CD14-positive monocyte (primary cell): Measurements from ENCODE around the gene PROM2. TPM values are rescaled to one million over a fixed set of nuclear protein-coding genes. Genes with fewer than 3 reads are reported as not detected.
"Not testable (repeated sequence)": the region's sequence is repeated elsewhere in the genome, so short reads cannot be mapped to it uniquely, and the experiment has no call there.

Experiments used
- DNase-seq, 3 donors: peaks; one replicate each; pipeline ENCODE4 v3.0.0-alpha.2; 2011 to 2022
- H2AFZ ChIP-seq: 2 replicates; pipeline ENCODE4 v1.6.0; 2012; ENCODE audit warnings: mild to moderate bottlenecking, low read depth, low read length, inconsistent platforms; ENCODE audit not compliant: insufficient read depth, poor library complexity, severe bottlenecking
- H3K27ac ChIP-seq, 2 donors: 1 replicate in 1 of 2; 2 replicates in 1 of 2; pipeline ENCODE4 v1.5.1; 2012 to 2013; ENCODE audit warnings: low read length in 2 of 2, control low read depth in 1 of 2, inconsistent platforms in 1 of 2, low read depth in 1 of 2, mild to moderate bottlenecking in 1 of 2
- H3K27me3 ChIP-seq, 2 donors: one replicate each; pipeline versions ENCODE4 v1.6.0 to v1.6.1; 2011 to 2013; ENCODE audit warnings: low read length in 2 of 2; ENCODE audit not compliant: control insufficient read depth in 2 of 2, insufficient read depth in 2 of 2
- H3K36me3 ChIP-seq, 2 donors: replicated peaks in 1 of 2; 1 replicate in 1 of 2; 2 replicates in 1 of 2; pipeline versions ENCODE4 v1.5.1 to v1.6.1; 2012 to 2013; ENCODE audit warnings: low read length in 2 of 2, control low read depth in 1 of 2, inconsistent platforms in 1 of 2, mild to moderate bottlenecking in 1 of 2; ENCODE audit not compliant: insufficient read depth in 2 of 2, control insufficient read depth in 1 of 2
- H3K4me1 ChIP-seq, 2 donors: 1 replicate in 1 of 2; 2 replicates in 1 of 2; pipeline versions ENCODE4 v1.5.1 to v1.6.1; 2012 to 2013; ENCODE audit warnings: low read length in 2 of 2, control low read depth in 1 of 2, inconsistent platforms in 1 of 2, mild to moderate bottlenecking in 1 of 2, moderate library complexity in 1 of 2; ENCODE audit not compliant: insufficient read depth in 2 of 2, control insufficient read depth in 1 of 2
- H3K4me2 ChIP-seq: replicated peaks from 2 replicates; pipeline ENCODE3; 2012; ENCODE audit warnings: low read length, moderate library complexity, mild to moderate bottlenecking; ENCODE audit not compliant: poor library complexity, severe bottlenecking; ENCODE audit errors: extremely low read depth
- H3K4me3 ChIP-seq, 3 experiments: fragments of 200-600 bp in 1 of 3; sonication (generic) in 1 of 3; replicated peaks in 1 of 3; 1 replicate in 2 of 3; 2 replicates in 1 of 3; pipeline ENCODE4 v1.5.1; 2011 to 2013; ENCODE audit warnings: low read length in 3 of 3, mild to moderate bottlenecking in 3 of 3, control low read depth in 2 of 3, low read depth in 2 of 3, inconsistent platforms in 1 of 3, moderate library complexity in 1 of 3
- H3K79me2 ChIP-seq: 2 replicates; pipeline ENCODE4 v1.6.0; 2012; ENCODE audit warnings: mild to moderate bottlenecking, control low read depth, inconsistent platforms, low read length, moderate library complexity; ENCODE audit not compliant: insufficient read depth
- H3K9ac ChIP-seq: 2 replicates; pipeline ENCODE4 v1.6.0; 2017; ENCODE audit warnings: low read length, mild to moderate bottlenecking; ENCODE audit not compliant: insufficient read depth, poor library complexity, severe bottlenecking
- H3K9me3 ChIP-seq, 2 donors: replicated peaks in 1 of 2; 1 replicate in 1 of 2; 2 replicates in 1 of 2; pipeline versions ENCODE4 v1.5.1 to v1.6.1; 2012 to 2013; ENCODE audit warnings: low read length in 2 of 2, control low read depth in 1 of 2; ENCODE audit not compliant: control insufficient read depth in 1 of 2, insufficient read depth in 1 of 2
- H4K20me1 ChIP-seq: 2 replicates; pipeline ENCODE4 v1.6.0; 2012; ENCODE audit warnings: mild to moderate bottlenecking, low read length, control low read depth, moderate library complexity; ENCODE audit not compliant: insufficient read depth
- H3K27ac Mint-ChIP-seq, 7 donors: one replicate each; pipeline ENCODE4 v1.8.0; 2020; ENCODE audit warnings: mild to moderate bottlenecking in 7 of 7, mixed read lengths in 7 of 7, moderate library complexity in 6 of 7, inconsistent platforms in 2 of 7
- H3K27me3 Mint-ChIP-seq, 3 donors: one replicate each; pipeline ENCODE4 v1.8.0; 2021 to 2022; ENCODE audit warnings: low read depth in 3 of 3, mild to moderate bottlenecking in 3 of 3, mixed read lengths in 3 of 3, moderate library complexity in 3 of 3, inconsistent platforms in 1 of 3
- H3K36me3 Mint-ChIP-seq, 2 donors: one replicate each; pipeline ENCODE4 v1.8.0; 2020; ENCODE audit warnings: mixed read lengths in 2 of 2, inconsistent platforms in 1 of 2, mild to moderate bottlenecking in 1 of 2
- H3K4me1 Mint-ChIP-seq: one replicate; pipeline ENCODE4 v1.8.0; 2020; ENCODE audit warnings: mild to moderate bottlenecking, mixed read lengths
- H3K4me3 Mint-ChIP-seq, 2 donors: one replicate each; pipeline ENCODE4 v1.8.0; 2020; ENCODE audit warnings: mild to moderate bottlenecking in 2 of 2, mixed read lengths in 2 of 2, moderate library complexity in 1 of 2
- H3K9me3 Mint-ChIP-seq, 7 donors: one replicate each; pipeline ENCODE4 v1.8.0; 2020 to 2022; ENCODE audit warnings: mixed read lengths in 7 of 7, mild to moderate bottlenecking in 6 of 7, moderate library complexity in 6 of 7, inconsistent platforms in 2 of 7
- CTCF ChIP-seq: fragments of 200-600 bp; IDR thresholded peaks from one replicate; pipeline ENCODE4 v1.8.0; 2022; ENCODE audit warnings: antibody characterized with exemption, mild to moderate bottlenecking
- WGBS: methylation state at CpG from one replicate; pipeline ENCODE4 v1.1.5; 2013; ENCODE audit warnings: missing lambda C conversion rate; ENCODE audit not compliant: insufficient coverage; 5-methylcytosine and 5-hydroxymethylcytosine counted together
- intact Hi-C, 2 donors: fragments of 100-400 bp; cut with micrococcal nuclease; formaldehyde crosslinking; loops; one replicate each; pipeline versions ENCODE4 v1.15.0 to v1.15.1; 2023
- polyA plus RNA-seq, 3 donors: library from polyadenylated mRNA; depleted of rRNA in 1 of 3; unstranded in 2 of 3; stranded (reverse) in 1 of 3; fragments of 300-500 nt in 2 of 3; fragments of >200 nt in 1 of 3; fragmentation: Illumina TruSeq in 2 of 3; gene quantifications; 1 replicate in 2 of 3; 2 replicates in 1 of 3; pipeline ENCODE4 v1.2.3, GENCODE V29; 2012 to 2021

Gene PROM2
- polyA plus RNA-seq, 3 donors: 0.41 TPM; not detected in 2

DNA sequence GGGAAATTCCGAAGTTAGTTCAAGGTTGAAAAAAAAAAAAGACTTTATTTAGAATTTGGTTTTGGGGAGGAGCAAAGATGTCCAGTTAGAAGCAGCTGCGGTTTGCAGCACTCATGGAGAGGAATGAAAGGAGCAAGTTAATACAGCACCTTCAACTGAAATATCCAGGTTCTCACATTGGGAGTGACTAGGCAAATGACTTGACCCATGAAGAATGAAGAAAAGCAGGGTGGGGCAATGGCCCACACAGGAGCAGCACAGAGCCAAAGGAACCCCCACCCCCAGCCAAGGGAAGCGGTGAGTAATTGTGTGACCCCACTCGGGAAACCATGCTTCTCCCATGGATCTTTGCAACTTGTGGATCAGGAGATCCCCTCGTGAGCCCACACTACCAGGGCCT lies 34.2 kb upstream of the PROM2 start:
- WGBS: 91% methylated on average over 3 of the region's 5 CpGs
- Histone ChIP-seq H3K9me3 (peaks cover 15 to 22% of the 10 kb centered on the region in 2 donors), H3K9ac (no peak overlapping the region), H3K4me1 (no peaks in the 10 kb centered on the region), H3K27me3 (no peaks in the 10 kb centered on the region), H3K4me2 (no peak overlapping the region), H3K79me2 (no peaks in the 10 kb centered on the region), H2AFZ (no peak overlapping the region), H3K4me3 (no peak overlapping the region), H3K27ac (no peak overlapping the region), H4K20me1 (no peaks in the 10 kb centered on the region), H3K36me3 (no peaks in the 10 kb centered on the region)
- Mint-ChIP-seq H3K27ac (no peak overlapping the region), H3K9me3 (peaks cover 24 to 60% (median 46%) of the 10 kb centered on the region in 7 donors), H3K36me3 (no peaks in the 10 kb centered on the region), H3K27me3 (peaks cover 0 to 2% (median 0%) of the 10 kb centered on the region in 3 donors), H3K4me1 (no peaks in the 10 kb centered on the region), H3K4me3 (no peak overlapping the region)
- no peak for DNase-seq
- TF ChIP-seq CTCF: no peak
- intact Hi-C loops: no loop called here

- Histone ChIP-seq H4K20me1 (no peaks in the 10 kb centered on the region), H3K36me3 (no peaks in the 10 kb centered on the region), H3K9ac (no peak overlapping the region), H3K4me3 (no peak overlapping the region), H3K27me3 (no peaks in the 10 kb centered on the region), H2AFZ (no peak overlapping the region), H3K9me3 (peaks cover 15 to 22% of the 10 kb centered on the region in 2 donors), H3K27ac (no peak overlapping the region), H3K4me1 (no peaks in the 10 kb centered on the region), H3K4me2 (no peak overlapping the region), H3K79me2 (no peaks in the 10 kb centered on the region)
- H3K27ac Mint-ChIP-seq: no peak overlapping the region
- H3K36me3 Mint-ChIP-seq: no peaks in the 10 kb centered on the region
- H3K27me3 Mint-ChIP-seq: no peaks in the 10 kb centered on the region
- TF ChIP-seq CTCF: no peak
- DNase-seq: no peak
- intact Hi-C loops: no loop called here
- no peaks in the 10 kb centered on the region for H3K4me1 Mint-ChIP-seq
- H3K9me3 Mint-ChIP-seq: peaks cover 24 to 60% (median 46%) of the 10 kb centered on the region in 7 donors
- H3K4me3 Mint-ChIP-seq: no peak overlapping the region
- WGBS: 100% methylated on average over 4 of the region's 5 CpGs
These were observed 33.7 kb upstream of the PROM2 start for GRCh38 chr2:95240556-95240955.

DNA sequence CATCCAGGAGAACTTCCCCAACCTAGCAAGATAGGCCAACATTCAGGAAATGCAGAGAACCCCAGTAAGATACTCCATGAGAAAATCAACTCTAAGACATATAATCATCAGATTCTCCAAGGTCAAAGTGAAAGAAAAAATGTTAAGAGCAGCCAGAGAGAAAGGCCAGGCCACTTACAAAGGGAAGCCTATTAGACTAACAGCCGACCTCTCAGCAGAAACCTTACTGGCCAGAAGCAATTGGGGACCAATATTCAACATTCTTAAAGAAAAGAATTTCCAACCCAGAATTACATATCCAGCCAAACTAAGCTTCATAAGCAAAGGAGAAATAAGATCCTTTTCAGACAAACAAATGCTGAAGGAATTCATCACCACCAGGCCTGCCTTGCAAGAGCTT lies 32.2 kb upstream of the PROM2 start:
- H3K9ac ChIP-seq, H3K4me2 ChIP-seq, H3K27me3 ChIP-seq, H3K4me1 Mint-ChIP-seq, H2AFZ ChIP-seq, H4K20me1 ChIP-seq, H3K79me2 ChIP-seq, H3K4me3 Mint-ChIP-seq, H3K27ac Mint-ChIP-seq, intact Hi-C loops, H3K4me1 ChIP-seq, H3K36me3 ChIP-seq, H3K27ac ChIP-seq, H3K27me3 Mint-ChIP-seq, H3K4me3 ChIP-seq, DNase-seq, H3K36me3 Mint-ChIP-seq: not testable (repeated sequence)
- WGBS: no CpG with 5 or more reads among the region's 1 CpG
- H3K9me3 ChIP-seq: peaks cover 15 to 22% of the 10 kb centered on the region in 2 donors
- peaks cover 24 to 63% (median 45%) of the 10 kb centered on the region in 7 donors for H3K9me3 Mint-ChIP-seq
